Aorta (tissue), 5 donors: ENCODE results near the gene FERMT1. TPM values are rescaled to one million over a fixed set of nuclear protein-coding genes. Genes with fewer than 3 reads are reported as not detected.

ENCODE experiments used
- ATAC-seq: fragments of 200-7000 bp; cut with Tn5 transposase; one replicate; pipeline ENCODE4 v1.9.1; 2022; ENCODE audit warnings: moderate library complexity; ENCODE audit not compliant: low FRiP score
- DNase-seq, 2 donors: peaks; one replicate each; pipeline ENCODE4 v3.0.0-alpha.2; 2020
- H3K27ac ChIP-seq, 2 donors: one replicate each; pipeline ENCODE4 v1.5.1; 2013; ENCODE audit warnings: low read length in 2 of 2, mild to moderate bottlenecking in 2 of 2, moderate library complexity in 2 of 2, control low read depth in 1 of 2, inconsistent platforms in 1 of 2, low read depth in 1 of 2
- H3K27me3 ChIP-seq, 2 donors: one replicate each; pipeline ENCODE4 v1.6.1; 2013; ENCODE audit warnings: control low read depth in 1 of 2, low read length in 1 of 2, mild to moderate bottlenecking in 1 of 2, moderate library complexity in 1 of 2; ENCODE audit not compliant: insufficient read depth in 2 of 2, control insufficient read depth in 1 of 2
- H3K36me3 ChIP-seq, 2 donors: one replicate each; pipeline ENCODE4 v1.6.1; 2013; ENCODE audit warnings: control low read depth in 1 of 2, low read length in 1 of 2, mild to moderate bottlenecking in 1 of 2; ENCODE audit not compliant: insufficient read depth in 2 of 2, control insufficient read depth in 1 of 2
- H3K4me1 ChIP-seq, 2 donors: one replicate each; pipeline ENCODE4 v1.6.1; 2013; ENCODE audit warnings: low read length in 2 of 2, control low read depth in 1 of 2, mild to moderate bottlenecking in 1 of 2, moderate library complexity in 1 of 2; ENCODE audit not compliant: insufficient read depth in 2 of 2, control insufficient read depth in 1 of 2
- H3K4me3 ChIP-seq, 2 donors: one replicate each; pipeline ENCODE4 v1.5.1; 2013; ENCODE audit warnings: low read length in 2 of 2, control low read depth in 1 of 2, mild to moderate bottlenecking in 1 of 2
- H3K9me3 ChIP-seq: one replicate; pipeline ENCODE4 v1.6.1; 2013; ENCODE audit warnings: mild to moderate bottlenecking, low read length; ENCODE audit not compliant: control insufficient read depth
- WGBS, 2 donors: extraction: QIAGEN DNeasy Blood & Tissue Kit; methylation state at CpG; one replicate each; pipeline ENCODE4 v1.1.7; 2013; 5-methylcytosine and 5-hydroxymethylcytosine counted together
- intact Hi-C, 2 donors: fragments of 100-400 bp; cut with DNase I; formaldehyde crosslinking; loops; one replicate each; pipeline versions ENCODE4 v1.14.2 to v1.15.0; 2022
- polyA plus RNA-seq, 2 donors: library from polyadenylated mRNA; stranded (reverse); fragments of 200-250 nt; gene quantifications; one replicate each; pipeline ENCODE4 v1.2.3, GENCODE V29; 2013
- total RNA-seq, 2 donors: library from RNA; stranded (reverse); fragmentation: NEBNext Ultra II Directional; extraction: Animal tissue kit (Norgen Biotek cat#: 25700); gene quantifications; one replicate each; pipeline ENCODE4 v1.2.1, GENCODE V29; 2021
- donor health status: healthy with polysubstance abuse.
- donor health status: Bipolar disorder and iron deficiency.
- donor health status: DM: no; HTN: no; CAD: no.
- donor health status: DM: no; HTN: no; CAD: no.
- donor health status: DM: yes; HTN: yes; CAD: no.

FERMT1 gene
- total and polyA plus RNA-seq, 4 donors = 0.03 to 1.5 (median 0.76) TPM

GRCh38 chr20:6148073-6148472, 25.2 kb upstream of the FERMT1 start:
- no peak for ATAC-seq
- intact Hi-C loops = loop anchor here (10.0 kb wide), 1 partner anchor 1137 kb away; no protein-coding TSS in a partner anchor
- H3K4me3 ChIP-seq = no peak overlapping the region

GRCh38 chr20:6142348-6142993, 19.6 kb upstream of the FERMT1 start:
- Histone ChIP-seq H3K36me3 (no peaks in the 10 kb centered on the region), H3K27me3 (no peaks in the 10 kb centered on the region), H3K9me3 (peaks cover 2% of the 10 kb centered on the region), H3K4me1 (no peaks in the 10 kb centered on the region), H3K27ac (no peak overlapping the region), H3K4me3 (no peak overlapping the region)
- 1% methylated on average over 10 of the region's 10 CpGs for WGBS, 2 donors
- ATAC-seq (no peak), DNase-seq (no peak)
- intact Hi-C loops = loop anchor here (10.0 kb wide), 1 partner anchor 1142 kb away; no protein-coding TSS in a partner anchor

More at GRCh38 chr20:6148073-6148472, 25.2 kb upstream of the FERMT1 start:
- Histone ChIP-seq H3K27ac (no peak overlapping the region), H3K27me3 (no peaks in the 10 kb centered on the region), H3K9me3 (peaks cover 5% of the 10 kb centered on the region), H3K36me3 (no peaks in the 10 kb centered on the region), H3K4me1 (no peaks in the 10 kb centered on the region)
- no peak for DNase-seq
- WGBS, 2 donors = 92 to 94% methylated on average over 7 of the region's 7 CpGs

- Histone ChIP-seq H3K36me3 (no peaks in the 10 kb centered on the region), H3K27me3 (no peaks in the 10 kb centered on the region), H3K27ac (no peak overlapping the region), H3K4me1 (no peaks in the 10 kb centered on the region), H3K9me3 (no peaks in the 10 kb centered on the region), H3K4me3 (no peak overlapping the region)
- DNase-seq (no peak), ATAC-seq (no peak)
- intact Hi-C loops = loop anchor here (10.0 kb wide), 1 partner anchor 1144 kb away; no protein-coding TSS in a partner anchor
- 63 to 71% methylated on average over 3 of the region's 3 CpGs for WGBS, 2 donors
Measured at GRCh38 chr20:6140947-6141346, 18.1 kb upstream of the FERMT1 start.

- no peak overlapping the region for H3K27ac ChIP-seq
Measured at GRCh38 chr20:6135347-6135746, 12.5 kb upstream of the FERMT1 start.

GRCh38 chr20:6134592-6134991, 11.8 kb upstream of the FERMT1 start:
- ATAC-seq = no peak
- Histone ChIP-seq H3K4me1 (no peaks in the 10 kb centered on the region), H3K36me3 (no peaks in the 10 kb centered on the region), H3K4me3 (no peak overlapping the region), H3K9me3 (no peaks in the 10 kb centered on the region), H3K27ac (no peak overlapping the region), H3K27me3 (no peaks in the 10 kb centered on the region)
- intact Hi-C loops = no loop called here
- 34 to 48% methylated on average over 8 of the region's 8 CpGs for WGBS, 2 donors
- no peak for DNase-seq

More at GRCh38 chr20:6135347-6135746, 12.5 kb upstream of the FERMT1 start:
- Histone ChIP-seq H3K4me3 (no peak overlapping the region), H3K4me1 (no peaks in the 10 kb centered on the region), H3K27me3 (no peaks in the 10 kb centered on the region), H3K9me3 (no peaks in the 10 kb centered on the region), H3K36me3 (no peaks in the 10 kb centered on the region)
- intact Hi-C loops = no loop called here
- 37 to 51% methylated on average over 8 of the region's 8 CpGs for WGBS, 2 donors
- DNase-seq (no peak), ATAC-seq (no peak)

GRCh38 chr20:6130045-6130444, 7.2 kb upstream of the FERMT1 start:
- 87 to 90% methylated on average over 5 of the region's 5 CpGs for WGBS, 2 donors
- Histone ChIP-seq H3K27me3 (no peaks in the 10 kb centered on the region), H3K4me1 (no peaks in the 10 kb centered on the region), H3K9me3 (no peaks in the 10 kb centered on the region), H3K27ac (no peak overlapping the region), H3K36me3 (no peaks in the 10 kb centered on the region), H3K4me3 (no peak overlapping the region)
- no peak for DNase-seq
- intact Hi-C loops = no loop called here
- no peak for ATAC-seq

GRCh38 chr20:6127825-6128224, 5.0 kb upstream of the FERMT1 start:
- no peak overlapping the region for H3K4me3 ChIP-seq
- intact Hi-C loops = no loop called here
- no peaks in the 10 kb centered on the region for H3K9me3 ChIP-seq
- H3K36me3 ChIP-seq = no peaks in the 10 kb centered on the region
- no peaks in the 10 kb centered on the region for H3K4me1 ChIP-seq
- DNase-seq (no peak), ATAC-seq (no peak)
- H3K27me3 ChIP-seq = no peaks in the 10 kb centered on the region
- 83 to 88% methylated on average over 4 of the region's 4 CpGs for WGBS, 2 donors
- H3K27ac ChIP-seq = no peak overlapping the region

GRCh38 chr20:6126846-6127245, 4.0 kb upstream of the FERMT1 start:
- WGBS, 2 donors = 77% methylated on average over 2 of the region's 2 CpGs
- no peaks in the 10 kb centered on the region for H3K27me3 ChIP-seq

GRCh38 chr20:6123649-6124014, 802 bp upstream of the FERMT1 start:
- 90 to 95% methylated on average over 4 of the region's 4 CpGs for WGBS, 2 donors
- no peaks in the 10 kb centered on the region for H3K36me3 ChIP-seq
- intact Hi-C loops = no loop called here
- ATAC-seq (no peak), DNase-seq (no peak)
- no peaks in the 10 kb centered on the region for H3K9me3 ChIP-seq
- no peaks in the 10 kb centered on the region for H3K27me3 ChIP-seq
- no peak overlapping the region for H3K27ac ChIP-seq
- no peak overlapping the region for H3K4me3 ChIP-seq
- no peaks in the 10 kb centered on the region for H3K4me1 ChIP-seq

More at GRCh38 chr20:6126846-6127245, 4.0 kb upstream of the FERMT1 start:
- no peaks in the 10 kb centered on the region for H3K9me3 ChIP-seq
- intact Hi-C loops = no loop called here
- H3K4me1 ChIP-seq = no peaks in the 10 kb centered on the region
- DNase-seq (no peak), ATAC-seq (no peak)
- H3K27ac ChIP-seq = no peak overlapping the region
- no peaks in the 10 kb centered on the region for H3K36me3 ChIP-seq
- H3K4me3 ChIP-seq = no peak overlapping the region
